ENCODE data around the gene DENND2C. TPM values are rescaled to one million over a fixed set of nuclear protein-coding genes. Genes with fewer than 3 reads are reported as not detected.

The DENND2C gene
- total RNA-seq, 1 donor from 2014 or later = 3.2 TPM

GRCh38 chr1:114551400-114551799, 118.4 kb downstream of the DENND2C start:
- no peaks in the 10 kb centered on the region for H3K9me3 ChIP-seq (replicated peaks)
- H3K27me3 ChIP-seq (ENCODE audit: low read depth) = no peaks in the 10 kb centered on the region
- H3K4me3 ChIP-seq = no peak overlapping the region
- H3K4me1 ChIP-seq = no peaks in the 10 kb centered on the region
- no peak overlapping the region for H3K27ac ChIP-seq (replicated peaks)
- no peak for TF ChIP-seq CTCF (IDR thresholded peaks at IDR 0.05; ENCODE audit: borderline replicate concordance)
- no peaks in the 10 kb centered on the region for H3K36me3 ChIP-seq
- intact Hi-C loops (cut with micrococcal nuclease) = loop anchor here (10.0 kb wide), 1 partner anchor 207 kb away; no protein-coding TSS in a partner anchor
- no peak for DNase-seq

- Histone ChIP-seq H3K4me3 (no peak overlapping the region), H3K27me3 (ENCODE audit: low read depth) (no peaks in the 10 kb centered on the region), H3K4me1 (no peaks in the 10 kb centered on the region), H3K9me3 (replicated peaks) (no peaks in the 10 kb centered on the region), H3K27ac (replicated peaks) (no peak overlapping the region), H3K36me3 (no peaks in the 10 kb centered on the region)
- no peak for TF ChIP-seq CTCF (IDR thresholded peaks at IDR 0.05; ENCODE audit: borderline replicate concordance)
- no peak for DNase-seq
- intact Hi-C loops (cut with micrococcal nuclease) = loop anchor here (10.0 kb wide), 1 partner anchor 206 kb away; no protein-coding TSS in a partner anchor
These were observed 119.5 kb downstream of the DENND2C start for GRCh38 chr1:114550336-114550735.

GRCh38 chr1:114549137-114549536, 120.7 kb downstream of the DENND2C start:
- Histone ChIP-seq H3K4me1 (no peaks in the 10 kb centered on the region), H3K4me3 (no peak overlapping the region), H3K9me3 (replicated peaks) (no peaks in the 10 kb centered on the region), H3K27ac (replicated peaks) (no peak overlapping the region), H3K27me3 (ENCODE audit: low read depth) (no peaks in the 10 kb centered on the region), H3K36me3 (no peaks in the 10 kb centered on the region)
- TF ChIP-seq CTCF (IDR thresholded peaks at IDR 0.05; ENCODE audit: borderline replicate concordance) = no peak
- no peak for DNase-seq
- intact Hi-C loops (cut with micrococcal nuclease) = no loop called here

GRCh38 chr1:114547076-114547475, 122.8 kb downstream of the DENND2C start:
- no peaks in the 10 kb centered on the region for H3K27me3 ChIP-seq (ENCODE audit: low read depth)
- no peaks in the 10 kb centered on the region for H3K4me1 ChIP-seq
- intact Hi-C loops (cut with micrococcal nuclease) = no loop called here
- H3K4me3 ChIP-seq = no peak overlapping the region
- DNase-seq = no peak
- no peak overlapping the region for H3K27ac ChIP-seq (replicated peaks)
- no peaks in the 10 kb centered on the region for H3K36me3 ChIP-seq
- no peak for TF ChIP-seq CTCF (IDR thresholded peaks at IDR 0.05; ENCODE audit: borderline replicate concordance)
- no peaks in the 10 kb centered on the region for H3K9me3 ChIP-seq (replicated peaks)

- Histone ChIP-seq H3K27me3 (ENCODE audit: low read depth) (no peaks in the 10 kb centered on the region), H3K4me1 (no peaks in the 10 kb centered on the region), H3K4me3 (no peak overlapping the region), H3K9me3 (replicated peaks) (no peaks in the 10 kb centered on the region), H3K27ac (replicated peaks) (no peak overlapping the region), H3K36me3 (no peaks in the 10 kb centered on the region)
- no peak for DNase-seq
- intact Hi-C loops (cut with micrococcal nuclease) = no loop called here
- TF ChIP-seq CTCF (IDR thresholded peaks at IDR 0.05; ENCODE audit: borderline replicate concordance) = no peak
These were observed 124.1 kb downstream of the DENND2C start for GRCh38 chr1:114545796-114546195.

GRCh38 chr1:114545315-114545714, 124.5 kb downstream of the DENND2C start:
- no peaks in the 10 kb centered on the region for H3K9me3 ChIP-seq (replicated peaks)
- H3K27ac ChIP-seq (replicated peaks) = no peak overlapping the region
- no peak overlapping the region for H3K4me3 ChIP-seq
- no peaks in the 10 kb centered on the region for H3K4me1 ChIP-seq
- H3K27me3 ChIP-seq (ENCODE audit: low read depth) = no peaks in the 10 kb centered on the region
- no peaks in the 10 kb centered on the region for H3K36me3 ChIP-seq
- intact Hi-C loops (cut with micrococcal nuclease) = no loop called here
- no peak for TF ChIP-seq CTCF (IDR thresholded peaks at IDR 0.05; ENCODE audit: borderline replicate concordance)
- no peak for DNase-seq
